ENCODE data around the gene RNASEH2A.

DNA sequence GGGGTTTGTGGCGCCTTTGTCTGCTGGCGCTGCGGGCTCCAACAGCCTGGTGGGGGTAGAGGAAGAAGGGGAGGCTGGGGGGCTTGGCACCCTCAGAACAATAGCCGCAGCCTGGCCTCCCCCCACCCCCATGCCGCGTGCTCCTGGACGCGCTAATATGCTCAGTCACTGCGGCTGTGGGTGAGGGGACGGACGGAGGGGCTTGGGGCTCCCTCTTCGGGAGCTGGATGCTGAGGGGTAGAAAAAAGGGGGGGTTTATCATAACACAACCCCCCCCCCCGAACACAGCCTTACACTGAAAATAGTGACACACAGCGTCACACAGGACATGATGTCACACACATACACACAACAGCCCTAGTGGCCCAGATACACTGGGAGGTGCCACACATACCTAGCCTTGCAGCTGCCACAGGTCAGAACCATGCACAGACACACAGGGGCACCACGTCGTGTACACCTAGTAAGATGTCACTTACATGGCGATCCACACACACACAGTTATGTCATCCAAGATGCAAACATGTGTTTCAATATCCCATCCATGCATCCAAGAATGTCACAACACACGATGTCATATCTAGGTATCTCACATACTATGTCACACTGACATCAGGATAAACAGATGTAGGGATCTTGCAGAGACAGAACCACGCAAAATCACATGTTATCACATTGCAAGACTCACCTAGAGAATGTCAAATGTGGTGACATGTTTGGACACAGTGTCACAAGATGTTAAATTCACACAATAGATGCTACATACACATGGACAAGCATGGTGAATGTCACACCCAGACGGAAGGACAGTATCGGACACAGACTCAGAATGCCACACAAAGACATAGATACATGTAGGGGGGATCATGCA, 32.7 kb downstream of the RNASEH2A start:
- TF ChIP-seq POLR2A (IDR thresholded peaks at IDR 0.05), result no peak
- TF ChIP-seq, protein P1, sequence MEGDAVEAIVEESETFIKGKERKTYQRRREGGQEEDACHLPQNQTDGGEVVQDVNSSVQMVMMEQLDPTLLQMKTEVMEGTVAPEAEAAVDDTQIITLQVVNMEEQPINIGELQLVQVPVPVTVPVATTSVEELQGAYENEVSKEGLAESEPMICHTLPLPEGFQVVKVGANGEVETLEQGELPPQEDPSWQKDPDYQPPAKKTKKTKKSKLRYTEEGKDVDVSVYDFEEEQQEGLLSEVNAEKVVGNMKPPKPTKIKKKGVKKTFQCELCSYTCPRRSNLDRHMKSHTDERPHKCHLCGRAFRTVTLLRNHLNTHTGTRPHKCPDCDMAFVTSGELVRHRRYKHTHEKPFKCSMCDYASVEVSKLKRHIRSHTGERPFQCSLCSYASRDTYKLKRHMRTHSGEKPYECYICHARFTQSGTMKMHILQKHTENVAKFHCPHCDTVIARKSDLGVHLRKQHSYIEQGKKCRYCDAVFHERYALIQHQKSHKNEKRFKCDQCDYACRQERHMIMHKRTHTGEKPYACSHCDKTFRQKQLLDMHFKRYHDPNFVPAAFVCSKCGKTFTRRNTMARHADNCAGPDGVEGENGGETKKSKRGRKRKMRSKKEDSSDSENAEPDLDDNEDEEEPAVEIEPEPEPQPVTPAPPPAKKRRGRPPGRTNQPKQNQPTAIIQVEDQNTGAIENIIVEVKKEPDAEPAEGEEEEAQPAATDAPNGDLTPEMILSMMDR (IDR thresholded peaks at IDR 0.05), result no peak
